Progenitor cell of endocrine pancreas (in vitro differentiated cells): ENCODE results near the gene BMPR1A. TPM values are rescaled to one million over a fixed set of nuclear protein-coding genes. Genes with fewer than 3 reads are reported as not detected.

Experiments used
- DNase-seq: peaks from one replicate; pipeline ENCODE4 v3.0.0; 2021; ENCODE audit warnings: low spot score; ENCODE audit not compliant: unreplicated experiment
- H3K27ac Mint-ChIP-seq: 2 replicates; pipeline ENCODE4 v1.8.0; 2021; ENCODE audit warnings: mild to moderate bottlenecking, moderate library complexity, mixed read lengths
- H3K27me3 Mint-ChIP-seq: 2 replicates; pipeline ENCODE4 v1.8.0; 2021; ENCODE audit warnings: mixed read lengths
- H3K36me3 Mint-ChIP-seq: 2 replicates; pipeline ENCODE4 v1.8.0; 2022; ENCODE audit warnings: mixed read lengths; ENCODE audit not compliant: insufficient read depth
- H3K4me1 Mint-ChIP-seq: 2 replicates; pipeline ENCODE4 v1.8.0; 2021; ENCODE audit warnings: low read depth, mixed read lengths
- H3K4me3 Mint-ChIP-seq: 2 replicates; pipeline ENCODE4 v1.8.0; 2021; ENCODE audit warnings: low read depth, mild to moderate bottlenecking, moderate library complexity, mixed read lengths
- H3K9me3 Mint-ChIP-seq: 2 replicates; pipeline ENCODE4 v1.8.0; 2021; ENCODE audit warnings: low read depth, mixed read lengths
- CTCF ChIP-seq: fragments of 200-600 bp; sonication (generic); IDR thresholded peaks from one replicate; pipeline ENCODE4 v1.5.0; 2021; ENCODE audit warnings: antibody characterized with exemption, mild to moderate bottlenecking; ENCODE audit not compliant: unreplicated experiment
- total RNA-seq: library from RNA; stranded (reverse); gene quantifications from 2 replicates; pipeline ENCODE4 v1.2.1, GENCODE V29; 2021

The BMPR1A gene
- total RNA-seq, 1 donor from 2014 or later = 89.7 TPM

GRCh38 chr10:86742230-86742629 is 14.2 kb upstream of the BMPR1A start:
- no peaks in the 10 kb centered on the region for H3K4me1 Mint-ChIP-seq
- no peaks in the 10 kb centered on the region for H3K36me3 Mint-ChIP-seq
- TF ChIP-seq CTCF = no peak
- H3K27me3 Mint-ChIP-seq = peaks cover 3% of the 10 kb centered on the region
- no peak for DNase-seq
- H3K27ac Mint-ChIP-seq = no peak overlapping the region
- no peak overlapping the region for H3K4me3 Mint-ChIP-seq
- H3K9me3 Mint-ChIP-seq = no peaks in the 10 kb centered on the region

DNA sequence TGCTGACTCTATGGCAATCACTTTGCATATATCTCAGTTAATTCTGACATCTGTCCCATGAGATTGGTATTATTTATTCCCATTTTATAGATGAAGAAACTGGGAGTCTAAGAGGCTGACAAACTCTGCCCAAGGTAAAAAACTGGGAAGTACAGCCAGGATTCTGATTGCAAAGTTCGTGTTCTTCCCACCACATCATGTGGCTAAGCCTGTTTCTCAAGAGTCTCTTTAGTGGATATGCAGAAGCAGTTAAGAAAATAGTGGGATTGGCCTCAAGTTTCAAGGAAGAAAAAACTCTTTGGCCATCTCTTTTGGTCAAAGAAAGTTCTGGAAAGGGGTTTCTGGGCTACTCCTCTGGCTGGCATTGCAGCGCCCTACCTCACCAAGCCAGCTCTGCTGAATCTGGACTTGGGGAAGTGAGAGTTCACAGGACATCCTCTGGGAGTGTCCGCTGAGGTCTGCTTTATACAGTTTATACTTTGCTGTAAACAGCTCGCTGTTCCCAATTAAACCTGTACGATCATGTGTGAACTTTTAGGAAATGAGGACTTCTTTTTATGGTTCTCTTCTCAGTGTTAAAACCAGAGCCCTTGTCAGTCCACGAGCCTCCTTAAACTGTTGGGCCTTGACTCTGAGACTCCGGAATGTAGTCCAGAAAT is 12.2 kb upstream of the BMPR1A start:
- H3K36me3 Mint-ChIP-seq = no peaks in the 10 kb centered on the region
- DNase-seq = no peak
- H3K9me3 Mint-ChIP-seq = no peaks in the 10 kb centered on the region
- H3K27me3 Mint-ChIP-seq = peaks cover 3% of the 10 kb centered on the region
- no peak for TF ChIP-seq CTCF
- H3K4me1 Mint-ChIP-seq = no peaks in the 10 kb centered on the region
- H3K4me3 Mint-ChIP-seq = no peak overlapping the region
- no peak overlapping the region for H3K27ac Mint-ChIP-seq

- Mint-ChIP-seq H3K27ac (no peak overlapping the region), H3K27me3 (no peaks in the 10 kb centered on the region), H3K36me3 (no peaks in the 10 kb centered on the region), H3K9me3 (no peaks in the 10 kb centered on the region), H3K4me3 (no peak overlapping the region), H3K4me1 (peaks cover 7% of the 10 kb centered on the region)
- DNase-seq = no peak
- TF ChIP-seq CTCF = no peak
Measured at GRCh38 chr10:86747796-86748581, 8.4 kb upstream of the BMPR1A start.

- no peak for TF ChIP-seq CTCF
- no peak for DNase-seq
- H3K4me1 Mint-ChIP-seq = peaks cover 16% of the 10 kb centered on the region
- H3K9me3 Mint-ChIP-seq = no peaks in the 10 kb centered on the region
- H3K4me3 Mint-ChIP-seq = no peak overlapping the region
- H3K36me3 Mint-ChIP-seq = no peaks in the 10 kb centered on the region
- H3K27ac Mint-ChIP-seq = no peak overlapping the region
- no peaks in the 10 kb centered on the region for H3K27me3 Mint-ChIP-seq
Measured at GRCh38 chr10:86749854-86750253, 6.6 kb upstream of the BMPR1A start.

DNA sequence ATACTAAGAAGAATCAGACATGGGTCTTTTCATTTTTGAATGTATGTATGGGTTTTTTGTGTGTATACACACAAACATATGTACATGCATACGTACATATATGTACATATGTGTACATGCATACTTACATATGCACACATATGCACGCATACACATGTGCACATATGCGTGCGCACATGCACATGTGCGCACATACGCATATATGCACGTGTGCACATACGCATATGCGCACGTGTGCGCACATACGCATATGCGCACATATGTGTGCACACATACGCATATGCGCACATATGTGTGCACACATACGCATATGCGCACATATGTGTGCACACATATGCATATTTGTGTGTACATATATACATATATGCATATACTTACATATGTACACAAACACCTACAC is 4.9 kb upstream of the BMPR1A start:
- H3K27ac Mint-ChIP-seq = no peak overlapping the region
- no peaks in the 10 kb centered on the region for H3K9me3 Mint-ChIP-seq

More for the DNA sequence above, 4.9 kb upstream of the BMPR1A start:
- no peaks in the 10 kb centered on the region for H3K27me3 Mint-ChIP-seq
- H3K4me1 Mint-ChIP-seq = peaks cover 23% of the 10 kb centered on the region
- no peak for TF ChIP-seq CTCF
- DNase-seq = no peak
- no peak overlapping the region for H3K4me3 Mint-ChIP-seq
- no peaks in the 10 kb centered on the region for H3K36me3 Mint-ChIP-seq
